ENCODE measurements around the gene PHPT1.

The PHPT1 gene

DNA sequence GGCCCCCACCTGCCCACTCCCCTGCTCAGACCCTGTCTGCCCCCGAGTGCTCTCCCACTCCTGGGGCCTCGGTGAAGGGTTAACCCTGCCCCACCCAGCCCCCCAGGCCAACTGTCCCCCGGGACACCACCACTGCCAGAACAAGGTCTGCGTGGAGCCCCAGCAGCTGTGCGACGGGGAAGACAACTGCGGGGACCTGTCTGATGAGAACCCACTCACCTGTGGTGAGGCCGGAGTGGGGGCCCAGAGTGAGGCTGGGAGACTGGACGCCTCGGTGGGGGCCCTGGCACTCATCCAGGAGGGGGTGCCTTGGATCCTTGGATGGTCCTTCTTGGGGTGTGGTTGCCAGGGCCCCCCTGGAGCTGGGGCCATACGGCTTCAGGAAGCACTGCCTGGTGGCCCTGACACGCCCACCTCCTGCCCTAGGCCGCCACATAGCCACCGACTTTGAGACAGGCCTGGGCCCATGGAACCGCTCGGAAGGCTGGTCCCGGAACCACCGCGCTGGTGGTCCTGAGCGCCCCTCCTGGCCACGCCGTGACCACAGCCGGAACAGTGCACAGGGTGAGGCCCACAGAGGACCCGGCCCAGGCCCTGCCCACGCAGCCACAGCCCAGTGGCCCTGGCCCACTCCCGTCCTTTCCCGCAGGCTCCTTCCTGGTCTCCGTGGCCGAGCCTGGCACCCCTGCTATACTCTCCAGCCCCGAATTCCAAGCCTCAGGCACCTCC, 5.1 kb downstream of the PHPT1 start:
- no peak for DNase-seq (ENCODE audit: low read depth)

DNA sequence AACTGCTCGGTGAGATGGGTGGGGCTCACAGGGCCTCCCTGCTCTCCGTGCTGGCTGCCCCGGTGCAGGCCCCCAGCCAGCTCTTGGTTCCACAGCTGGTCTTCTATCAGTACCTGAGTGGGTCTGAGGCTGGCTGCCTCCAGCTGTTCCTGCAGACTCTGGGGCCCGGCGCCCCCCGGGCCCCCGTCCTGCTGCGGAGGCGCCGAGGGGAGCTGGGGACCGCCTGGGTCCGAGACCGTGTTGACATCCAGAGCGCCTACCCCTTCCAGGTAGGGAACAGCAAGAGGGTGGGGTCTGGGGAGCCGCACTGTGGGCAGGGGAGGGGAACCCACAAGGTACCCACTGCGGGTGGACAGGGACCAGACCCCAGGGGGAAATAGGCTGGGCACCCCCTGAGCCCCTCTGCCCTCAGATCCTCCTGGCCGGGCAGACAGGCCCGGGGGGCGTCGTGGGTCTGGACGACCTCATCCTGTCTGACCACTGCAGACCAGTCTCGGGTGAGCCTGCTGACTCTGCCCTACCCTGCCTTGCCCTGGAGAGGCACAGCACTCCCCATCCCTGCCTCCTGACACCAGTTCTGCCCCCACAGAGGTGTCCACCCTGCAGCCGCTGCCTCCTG, 5.7 kb downstream of the PHPT1 start:
- H3K4me3 ChIP-seq (ENCODE audit: low read depth, low read length): no peak overlapping the region
- DNase-seq (ENCODE audit: low read depth): no peak
- TF ChIP-seq, protein P1, sequence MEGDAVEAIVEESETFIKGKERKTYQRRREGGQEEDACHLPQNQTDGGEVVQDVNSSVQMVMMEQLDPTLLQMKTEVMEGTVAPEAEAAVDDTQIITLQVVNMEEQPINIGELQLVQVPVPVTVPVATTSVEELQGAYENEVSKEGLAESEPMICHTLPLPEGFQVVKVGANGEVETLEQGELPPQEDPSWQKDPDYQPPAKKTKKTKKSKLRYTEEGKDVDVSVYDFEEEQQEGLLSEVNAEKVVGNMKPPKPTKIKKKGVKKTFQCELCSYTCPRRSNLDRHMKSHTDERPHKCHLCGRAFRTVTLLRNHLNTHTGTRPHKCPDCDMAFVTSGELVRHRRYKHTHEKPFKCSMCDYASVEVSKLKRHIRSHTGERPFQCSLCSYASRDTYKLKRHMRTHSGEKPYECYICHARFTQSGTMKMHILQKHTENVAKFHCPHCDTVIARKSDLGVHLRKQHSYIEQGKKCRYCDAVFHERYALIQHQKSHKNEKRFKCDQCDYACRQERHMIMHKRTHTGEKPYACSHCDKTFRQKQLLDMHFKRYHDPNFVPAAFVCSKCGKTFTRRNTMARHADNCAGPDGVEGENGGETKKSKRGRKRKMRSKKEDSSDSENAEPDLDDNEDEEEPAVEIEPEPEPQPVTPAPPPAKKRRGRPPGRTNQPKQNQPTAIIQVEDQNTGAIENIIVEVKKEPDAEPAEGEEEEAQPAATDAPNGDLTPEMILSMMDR (IDR thresholded peaks at IDR 0.05; ENCODE audit: control insufficient read depth, extremely low read depth, insufficient read depth): no peak

More for the DNA sequence above, 5.1 kb downstream of the PHPT1 start:
- no peak overlapping the region for H3K4me3 ChIP-seq (ENCODE audit: low read depth, low read length)
- TF ChIP-seq, protein P1 (IDR thresholded peaks at IDR 0.05; ENCODE audit: control insufficient read depth, extremely low read depth, insufficient read depth): no peak

DNA sequence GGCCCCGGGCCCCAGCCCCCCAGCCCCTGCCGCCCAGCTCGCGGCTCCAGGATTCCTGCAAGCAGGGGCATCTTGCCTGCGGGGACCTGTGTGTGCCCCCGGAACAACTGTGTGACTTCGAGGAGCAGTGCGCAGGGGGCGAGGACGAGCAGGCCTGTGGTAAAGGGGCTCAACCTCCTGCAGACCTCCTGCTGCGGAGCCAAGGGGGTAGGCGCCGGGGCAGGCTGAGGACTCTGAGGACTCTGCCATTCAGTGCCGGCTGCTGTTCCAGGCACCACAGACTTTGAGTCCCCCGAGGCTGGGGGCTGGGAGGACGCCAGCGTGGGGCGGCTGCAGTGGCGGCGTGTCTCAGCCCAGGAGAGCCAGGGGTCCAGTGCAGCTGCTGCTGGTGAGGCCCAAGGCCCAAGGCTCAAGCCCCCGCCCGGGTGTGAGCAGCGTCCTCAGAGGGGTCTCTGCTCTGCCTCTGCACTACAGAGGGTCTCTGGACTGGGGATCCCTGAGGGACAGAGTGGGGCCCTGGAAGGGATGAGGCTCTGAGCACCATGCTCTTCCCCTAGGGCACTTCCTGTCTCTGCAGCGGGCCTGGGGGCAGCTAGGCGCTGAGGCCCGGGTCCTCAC, 6.4 kb downstream of the PHPT1 start:
- H3K4me3 ChIP-seq (ENCODE audit: low read depth, low read length): no peak overlapping the region
- TF ChIP-seq, protein P1 (IDR thresholded peaks at IDR 0.05; ENCODE audit: control insufficient read depth, extremely low read depth, insufficient read depth): no peak
- no peak for DNase-seq (ENCODE audit: low read depth)

DNA sequence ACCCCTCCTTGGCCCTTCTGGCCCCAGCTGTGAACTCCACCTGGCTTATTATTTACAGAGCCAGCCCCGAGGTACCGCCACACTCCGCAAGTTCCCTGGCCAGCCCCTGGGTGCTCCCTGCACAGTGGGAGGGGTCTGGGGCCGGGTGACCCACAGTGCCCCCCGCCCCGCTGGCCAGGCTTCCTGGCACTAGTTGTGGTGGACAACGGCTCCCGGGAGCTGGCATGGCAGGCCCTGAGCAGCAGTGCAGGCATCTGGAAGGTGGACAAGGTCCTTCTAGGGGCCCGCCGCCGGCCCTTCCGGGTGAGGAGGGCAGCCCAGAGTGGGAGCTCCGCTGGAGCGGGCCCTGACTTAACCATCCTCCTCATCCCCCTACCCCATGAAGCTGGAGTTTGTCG, 6.9 kb downstream of the PHPT1 start:
- no peak for DNase-seq (ENCODE audit: low read depth)
- no peak overlapping the region for H3K4me3 ChIP-seq (ENCODE audit: low read depth, low read length)
- TF ChIP-seq, protein P1 (IDR thresholded peaks at IDR 0.05; ENCODE audit: control insufficient read depth, extremely low read depth, insufficient read depth): no peak

DNA sequence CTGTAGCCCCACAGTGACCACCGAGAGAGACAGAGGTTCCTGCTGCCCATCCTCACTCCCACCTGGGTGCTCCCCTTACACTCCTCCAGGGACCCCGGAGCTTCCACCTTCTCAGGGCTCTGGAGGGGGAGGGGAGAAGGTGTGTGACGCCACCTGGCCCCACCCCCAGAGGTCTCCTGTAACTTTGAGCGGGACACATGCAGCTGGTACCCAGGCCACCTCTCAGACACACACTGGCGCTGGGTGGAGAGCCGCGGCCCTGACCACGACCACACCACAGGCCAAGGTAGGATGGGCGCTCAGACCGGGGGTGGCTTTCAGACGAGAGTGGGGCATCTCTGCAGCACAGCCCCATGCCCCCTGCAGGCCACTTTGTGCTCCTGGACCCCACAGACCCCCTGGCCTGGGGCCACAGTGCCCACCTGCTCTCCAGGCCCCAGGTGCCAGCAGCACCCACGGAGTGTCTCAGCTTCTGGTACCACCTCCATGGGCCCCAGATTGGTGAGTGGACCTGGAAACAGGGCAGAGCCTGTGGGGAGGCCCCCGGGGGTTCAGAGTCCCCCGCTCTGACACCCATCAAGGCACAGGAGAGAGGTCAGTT, 7.4 kb downstream of the PHPT1 start:
- TF ChIP-seq, protein P1 (IDR thresholded peaks at IDR 0.05; ENCODE audit: control insufficient read depth, extremely low read depth, insufficient read depth): no peak
- H3K4me3 ChIP-seq (ENCODE audit: low read depth, low read length): no peak overlapping the region
- DNase-seq (ENCODE audit: low read depth): no peak

DNA sequence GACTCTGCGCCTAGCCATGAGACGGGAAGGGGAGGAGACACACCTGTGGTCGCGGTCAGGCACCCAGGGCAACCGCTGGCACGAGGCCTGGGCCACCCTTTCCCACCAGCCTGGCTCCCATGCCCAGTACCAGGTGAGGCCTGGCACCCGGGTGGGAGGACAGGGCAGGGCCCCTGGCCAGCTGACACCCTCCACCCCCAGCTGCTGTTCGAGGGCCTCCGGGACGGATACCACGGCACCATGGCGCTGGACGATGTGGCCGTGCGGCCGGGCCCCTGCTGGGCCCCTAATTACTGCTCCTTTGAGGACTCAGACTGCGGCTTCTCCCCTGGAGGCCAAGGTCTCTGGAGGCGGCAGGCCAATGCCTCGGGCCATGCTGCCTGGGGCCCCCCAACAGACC, 8.0 kb downstream of the PHPT1 start:
- no peak overlapping the region for H3K4me3 ChIP-seq (ENCODE audit: low read depth, low read length)
- DNase-seq (ENCODE audit: low read depth): no peak
- TF ChIP-seq, protein P1 (IDR thresholded peaks at IDR 0.05; ENCODE audit: control insufficient read depth, extremely low read depth, insufficient read depth): no peak

All from LNCaP clone FGC (cell line).